HuH-7.5 (cell line): Measurements from ENCODE around the gene AMBRA1.
"Not testable (repeated sequence)": the region's sequence is repeated elsewhere in the genome, so short reads cannot be mapped to it uniquely, and the experiment has no call there.

Source experiments
- DNase-seq: peaks from one replicate; pipeline ENCODE4 v3.0.0; 2011; ENCODE audit warnings: low spot score

Gene AMBRA1

GRCh38 chr11:46381819-46382645 is 211.8 kb downstream of the AMBRA1 start:
- peak; percentile 70 for DNase-seq

GRCh38 chr11:46381048-46381818 is 212.6 kb downstream of the AMBRA1 start, which contains the start of gene MDK:
TSS of gene MDK (plus strand) at chr11:46381669. CDS start at chr11:46382058, 389 bp downstream.
- DNase-seq = peak; percentile 57

- peak; percentile 79 for DNase-seq
These were observed 213.3 kb downstream of the AMBRA1 start for GRCh38 chr11:46380340-46381047.

- peak; percentile 80 for DNase-seq
These were observed 214.1 kb downstream of the AMBRA1 start for GRCh38 chr11:46379482-46380293.

- DNase-seq = no peak
These were observed 214.9 kb downstream of the AMBRA1 start for GRCh38 chr11:46378811-46379481.

- no peak for DNase-seq
These were observed 215.5 kb downstream of the AMBRA1 start for GRCh38 chr11:46378296-46378695.

- DNase-seq = no peak
These were observed 216.0 kb downstream of the AMBRA1 start for GRCh38 chr11:46377831-46378230.

GRCh38 chr11:46377290-46377689 is 216.5 kb downstream of the AMBRA1 start:
- DNase-seq = no peak

GRCh38 chr11:46376258-46377050 is 217.4 kb downstream of the AMBRA1 start:
- no peak for DNase-seq

GRCh38 chr11:46375392-46376101 is 218.3 kb downstream of the AMBRA1 start:
- DNase-seq = no peak

GRCh38 chr11:46374815-46375214 is 219.0 kb downstream of the AMBRA1 start:
- DNase-seq = no peak

- DNase-seq = no peak
These were observed 219.8 kb downstream of the AMBRA1 start for GRCh38 chr11:46373787-46374740.

GRCh38 chr11:46372501-46372900 is 221.3 kb downstream of the AMBRA1 start:
- not testable (repeated sequence) for DNase-seq

- DNase-seq = no peak
These were observed 221.7 kb downstream of the AMBRA1 start for GRCh38 chr11:46372086-46372485.

- not testable (repeated sequence) for DNase-seq
These were observed 222.6 kb downstream of the AMBRA1 start for GRCh38 chr11:46371262-46371661.

GRCh38 chr11:46370253-46370652 is 223.6 kb downstream of the AMBRA1 start:
- DNase-seq = no peak

- peak; percentile 89 for DNase-seq
These were observed 224.2 kb downstream of the AMBRA1 start for GRCh38 chr11:46369458-46370152.

- DNase-seq = no peak
These were observed 225.9 kb downstream of the AMBRA1 start for GRCh38 chr11:46367916-46368267.
